GM18505 (cell line): ENCODE measurements around the gene MAP3K5.
"Not testable (repeated sequence)": the region's sequence is repeated elsewhere in the genome, so short reads cannot be mapped to it uniquely, and the experiment has no call there.

Experiments
- ATAC-seq: cut with Tn5 transposase; IDR thresholded peaks from one replicate; pipeline ENCODE4 v1.9.1; 2021; ENCODE audit not compliant: unreplicated experiment
- POLR2A ChIP-seq: IDR thresholded peaks from 4 replicates; pipeline ENCODE4 v1.6.1; 2011; ENCODE audit warnings: borderline replicate concordance; ENCODE audit not compliant: insufficient read depth, insufficient read length; ENCODE audit errors: extremely low read depth

The MAP3K5 gene

GRCh38 chr6:136608991-136609390 lies 183.3 kb downstream of the MAP3K5 start:
- peak; percentile 13 for ATAC-seq
- TF ChIP-seq POLR2A = no peak

- no peak for TF ChIP-seq POLR2A
- ATAC-seq = peak; percentile 85
Measured at GRCh38 chr6:136607932-136608772, 184.1 kb downstream of the MAP3K5 start.

- ATAC-seq = no peak
- no peak for TF ChIP-seq POLR2A
Measured at GRCh38 chr6:136607204-136607931, 184.9 kb downstream of the MAP3K5 start.

GRCh38 chr6:136604928-136605510 lies 187.3 kb downstream of the MAP3K5 start:
- no peak for ATAC-seq
- TF ChIP-seq POLR2A = no peak

GRCh38 chr6:136604328-136604825 lies 187.9 kb downstream of the MAP3K5 start:
- TF ChIP-seq POLR2A = no peak
- ATAC-seq = no peak

- no peak for TF ChIP-seq POLR2A
- no peak for ATAC-seq
Measured at GRCh38 chr6:136600818-136601217, 191.5 kb downstream of the MAP3K5 start.

GRCh38 chr6:136599329-136600011 lies 192.8 kb downstream of the MAP3K5 start:
- no peak for ATAC-seq
- TF ChIP-seq POLR2A = no peak

GRCh38 chr6:136598048-136598447 lies 194.2 kb downstream of the MAP3K5 start:
- ATAC-seq = no peak
- no peak for TF ChIP-seq POLR2A

GRCh38 chr6:136594671-136595070 lies 197.6 kb downstream of the MAP3K5 start:
- TF ChIP-seq POLR2A = no peak
- ATAC-seq = no peak

GRCh38 chr6:136593748-136594490 lies 198.4 kb downstream of the MAP3K5 start:
- TF ChIP-seq POLR2A = peak; percentile 43
- ATAC-seq = peak; percentile 94

- TF ChIP-seq POLR2A = no peak
- ATAC-seq = no peak
Measured at GRCh38 chr6:136592930-136593673, 199.2 kb downstream of the MAP3K5 start.

- ATAC-seq = no peak
- TF ChIP-seq POLR2A = no peak
Measured at GRCh38 chr6:136591617-136592016, 200.7 kb downstream of the MAP3K5 start.

- not testable (repeated sequence) for ATAC-seq
Measured at GRCh38 chr6:136590846-136591245, 201.4 kb downstream of the MAP3K5 start.
